ENCODE results near the gene FGD5.
A peak's percentile ranks its signal among the peaks of the same experiment; 100 is the strongest.

FGD5 gene

DNA sequence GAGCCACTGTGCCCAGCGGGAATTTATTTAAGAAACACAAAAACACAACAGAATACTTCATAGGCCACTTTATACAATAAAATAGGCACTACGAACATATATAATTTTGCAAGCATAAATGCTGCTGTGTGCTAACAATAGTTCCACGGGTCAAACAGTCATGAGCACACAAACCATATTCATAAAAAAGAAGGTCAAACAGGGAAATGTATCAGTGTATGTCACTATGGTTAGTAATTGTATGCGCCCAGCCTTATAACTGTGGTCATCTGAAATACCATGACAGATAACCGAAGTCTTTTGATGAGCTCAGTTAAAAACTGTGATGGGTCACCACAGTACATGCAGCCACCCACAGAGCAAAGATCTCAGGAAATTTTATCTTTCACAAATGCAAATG lies 90.5 kb downstream of the FGD5 start:
- no peak for DNase-seq (ENCODE audit: low read depth)

- no peak for DNase-seq (ENCODE audit: low read depth)
Observed at GRCh38 chr3:14911651-14912050, 92.9 kb downstream of the FGD5 start.

DNA sequence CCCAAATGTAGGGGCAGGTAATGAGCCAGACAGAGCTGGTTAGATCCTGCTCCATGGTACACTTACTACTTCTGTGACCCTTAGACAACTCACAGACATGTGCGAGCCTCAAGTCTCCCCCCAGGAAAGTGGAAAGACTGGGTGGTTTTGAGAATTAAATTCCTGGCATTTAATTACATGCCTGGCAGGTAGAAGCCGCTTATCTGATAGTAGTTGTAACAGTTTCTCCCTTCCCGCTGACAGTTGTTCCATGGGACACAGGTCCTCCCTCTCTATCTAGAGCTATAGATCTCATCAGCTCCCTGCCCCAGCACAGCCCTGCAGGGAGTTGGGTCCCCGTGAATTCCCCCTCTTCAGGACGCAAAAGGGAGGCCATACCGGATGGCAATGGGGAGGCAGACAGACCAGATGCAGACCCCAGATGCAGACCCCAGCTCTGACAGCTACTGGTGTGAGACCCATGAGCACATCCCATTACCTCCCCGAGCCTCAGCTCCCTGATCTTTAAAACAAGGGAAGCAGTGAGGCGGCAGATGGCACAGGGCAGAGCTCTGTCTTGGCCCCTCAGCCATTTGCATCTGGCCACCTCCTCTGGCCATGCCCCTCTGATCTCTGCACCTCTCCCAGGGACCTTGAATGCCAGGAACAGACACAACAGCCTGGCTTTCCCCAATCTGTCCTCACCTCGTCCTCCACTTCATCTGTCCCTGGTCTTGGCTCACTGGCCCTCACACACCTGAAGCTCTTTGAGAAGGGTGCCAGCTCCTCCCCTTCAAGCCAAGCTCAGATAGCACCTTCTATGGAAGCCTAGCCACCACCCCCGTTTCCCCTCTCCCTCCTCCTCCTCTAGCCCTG lies 94.5 kb downstream of the FGD5 start:
- no peak for DNase-seq (ENCODE audit: low read depth)

GRCh38 chr3:14913926-14914778 lies 95.4 kb downstream of the FGD5 start:
- DNase-seq (ENCODE audit: low read depth) = no peak

GRCh38 chr3:14914779-14915117 lies 96.0 kb downstream of the FGD5 start:
- DNase-seq (ENCODE audit: low read depth) = no peak

GRCh38 chr3:14915636-14916222 lies 97.0 kb downstream of the FGD5 start:
- DNase-seq (ENCODE audit: low read depth) = no peak

DNA sequence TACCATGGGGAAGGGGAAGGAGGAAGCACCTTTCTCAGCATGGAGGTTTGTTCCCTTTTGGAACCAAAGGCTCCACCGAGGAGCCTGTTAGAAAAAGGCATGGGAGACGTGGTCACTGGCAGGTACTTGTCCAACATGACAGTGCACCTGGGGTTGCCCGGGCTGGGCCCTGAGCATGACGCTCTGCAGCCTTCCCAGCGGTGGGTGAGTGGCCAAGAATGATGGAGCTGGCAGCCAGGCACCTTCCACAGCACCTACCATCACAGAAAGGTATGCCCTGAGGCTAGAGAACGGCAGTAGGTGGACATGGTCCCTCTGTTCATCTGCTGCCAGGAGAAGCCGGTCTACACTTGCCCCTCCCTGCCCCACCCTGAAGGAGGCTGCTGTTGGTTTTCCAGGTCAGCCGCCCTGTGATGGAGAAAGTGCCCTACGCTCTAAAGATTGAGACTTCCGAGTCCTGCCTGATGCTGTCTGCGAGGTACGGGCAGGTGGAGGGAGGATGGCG lies 99.6 kb downstream of the FGD5 start:
- DNase-seq (ENCODE audit: low read depth) = no peak

- no peak for DNase-seq (ENCODE audit: low read depth)
Observed at GRCh38 chr3:14920536-14920935, 101.8 kb downstream of the FGD5 start.

- peak; percentile 69 for DNase-seq (ENCODE audit: low read depth)
Observed at GRCh38 chr3:14921034-14921616, 102.4 kb downstream of the FGD5 start.

GRCh38 chr3:14921811-14922705 lies 103.3 kb downstream of the FGD5 start:
- DNase-seq (ENCODE audit: low read depth) = no peak

GRCh38 chr3:14922863-14923262 lies 104.1 kb downstream of the FGD5 start:
- no peak for DNase-seq (ENCODE audit: low read depth)

GRCh38 chr3:14923476-14923875 lies 104.7 kb downstream of the FGD5 start:
- DNase-seq (ENCODE audit: low read depth) = no peak

DNA sequence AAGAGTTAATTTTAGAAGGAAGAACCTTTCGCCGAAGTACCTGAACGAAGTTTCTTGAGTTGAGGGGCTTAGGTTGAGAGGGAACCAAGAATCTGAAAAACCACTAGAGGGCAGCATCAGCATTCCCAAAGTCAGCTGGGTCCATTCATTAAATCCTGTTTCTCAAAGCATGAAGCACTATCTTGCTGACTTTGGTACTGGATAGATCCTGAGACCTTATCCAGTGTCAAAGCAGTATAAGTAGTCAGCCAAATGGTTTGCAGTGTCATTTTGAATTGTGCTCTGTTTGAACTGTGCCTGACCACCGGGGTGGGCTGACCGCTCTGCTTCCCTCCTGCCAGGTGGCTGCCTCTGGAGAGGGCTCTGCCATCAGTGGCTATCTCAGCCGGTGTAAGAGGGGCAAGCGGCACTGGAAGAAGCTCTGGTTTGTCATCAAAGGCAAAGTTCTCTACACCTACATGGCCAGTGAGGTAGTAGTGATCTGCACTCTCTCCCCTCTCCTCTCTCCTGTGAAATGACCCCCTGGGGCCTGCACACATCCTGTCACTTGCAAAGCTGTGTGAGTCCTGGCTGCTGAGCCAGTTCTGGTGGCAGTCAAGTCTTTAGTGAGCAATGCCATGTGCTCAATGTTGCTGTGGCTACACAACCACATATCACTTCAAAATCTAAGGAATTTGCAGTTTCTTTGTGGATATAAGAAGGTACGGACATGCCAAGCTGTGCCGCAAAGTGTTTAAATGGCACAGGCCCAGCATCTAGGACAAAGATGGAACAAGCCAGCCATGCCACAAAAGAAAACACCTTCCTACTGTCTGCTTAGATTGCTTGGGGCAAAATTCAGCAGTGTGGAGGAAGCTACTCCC lies 107.2 kb downstream of the FGD5 start:
- DNase-seq (ENCODE audit: low read depth) = no peak

GRCh38 chr3:14926592-14926991 lies 107.8 kb downstream of the FGD5 start:
- no peak for DNase-seq (ENCODE audit: low read depth)

- DNase-seq (ENCODE audit: low read depth) = no peak
Observed at GRCh38 chr3:14927308-14927707, 108.5 kb downstream of the FGD5 start.

GRCh38 chr3:14929310-14930074 lies 110.7 kb downstream of the FGD5 start:
- DNase-seq (ENCODE audit: low read depth) = no peak

DNA sequence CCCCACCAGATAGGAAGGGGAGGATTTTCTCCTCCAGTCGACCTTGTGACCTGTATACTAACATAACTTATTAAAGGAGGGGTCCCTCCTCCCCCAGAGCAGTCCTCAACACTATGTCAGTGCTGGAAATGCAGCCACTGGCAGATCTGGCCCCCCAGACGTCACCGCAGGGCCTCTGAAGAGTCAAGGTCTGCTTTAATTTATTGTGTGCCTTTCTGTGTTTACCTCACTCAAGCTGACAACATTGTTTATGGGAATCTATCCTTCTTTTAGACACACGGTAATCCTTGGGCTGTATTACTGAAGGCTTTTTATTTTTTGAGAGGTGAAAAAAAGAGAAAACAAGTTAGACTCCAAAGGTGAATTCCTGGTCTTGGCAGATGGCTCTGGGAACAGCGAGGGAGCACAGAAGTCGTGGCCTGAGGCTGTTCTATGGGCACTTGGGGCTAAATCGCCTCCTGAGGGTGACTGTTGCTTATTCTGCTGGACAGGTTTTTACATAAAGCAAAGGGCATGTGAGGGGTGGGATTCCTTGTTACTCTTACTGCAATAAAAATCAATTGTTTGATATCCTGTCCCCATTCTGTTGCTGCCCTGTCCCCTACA lies 115.2 kb downstream of the FGD5 start:
- DNase-seq (ENCODE audit: low read depth) = no peak

DNA sequence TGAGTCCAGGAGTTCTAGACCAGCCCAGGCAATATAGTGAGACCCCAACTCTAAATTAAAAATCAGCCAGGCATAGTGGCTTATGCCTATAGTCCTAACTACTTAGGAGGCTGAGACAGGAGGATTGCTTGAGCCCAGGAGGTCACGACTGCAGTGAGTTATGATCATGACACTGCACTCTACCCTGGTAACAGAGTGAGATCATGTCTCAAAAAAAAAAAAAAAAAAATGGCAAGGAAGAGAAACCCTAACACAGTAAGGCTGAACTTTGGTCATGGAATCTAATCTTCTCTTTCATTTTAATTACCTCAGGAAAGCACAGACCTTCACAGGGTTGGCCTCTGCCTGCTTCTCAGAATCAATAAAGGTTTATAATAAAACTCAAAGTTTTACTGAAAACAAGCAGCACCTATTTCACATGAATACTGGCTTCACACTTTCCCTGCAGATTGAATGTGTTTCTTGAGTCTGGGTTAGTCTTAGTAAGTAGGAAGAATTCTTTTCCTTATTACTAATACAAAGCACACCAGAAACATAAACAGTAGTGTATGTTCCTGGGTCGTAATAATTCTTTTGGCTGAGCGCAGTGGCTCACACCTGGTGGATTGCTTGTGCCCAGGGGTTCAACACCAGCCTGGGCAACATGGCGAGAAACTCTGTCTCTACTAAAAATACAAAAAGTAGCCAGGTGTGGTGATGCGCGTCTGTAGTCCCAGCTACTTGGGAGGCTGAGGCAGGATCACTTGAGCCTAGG lies 117.0 kb downstream of the FGD5 start:
- no peak for DNase-seq (ENCODE audit: low read depth)
